Brain microvascular endothelial cell (primary cell): ENCODE data around the gene ARRB2.

Source experiments
- DNase-seq: peaks from one replicate; pipeline ENCODE4 v3.0.0-alpha.2; 2020
- H3K27ac ChIP-seq: fragments of 250-450 bp; sonication (Bioruptor Pico); 2 replicates; pipeline ENCODE4 v1.5.1; 2020; ENCODE audit warnings: mild to moderate bottlenecking, moderate library complexity
- H3K27me3 ChIP-seq: fragments of 250-450 bp; sonication (Bioruptor Pico); replicated peaks from 2 replicates; pipeline ENCODE4 v1.5.1; 2020; ENCODE audit warnings: mild to moderate bottlenecking
- H3K36me3 ChIP-seq: fragments of 250-450 bp; sonication (Bioruptor Pico); replicated peaks from 2 replicates; pipeline ENCODE4 v1.5.1; 2020; ENCODE audit warnings: mild to moderate bottlenecking
- H3K4me3 ChIP-seq: 2 replicates; pipeline ENCODE4 v1.5.1; 2011; ENCODE audit warnings: low read depth, mild to moderate bottlenecking, control low read depth, low read length, moderate library complexity
- CTCF ChIP-seq: IDR thresholded peaks from 2 replicates; pipeline ENCODE4 v1.5.1; 2011; ENCODE audit warnings: low read depth, mild to moderate bottlenecking, moderate library complexity, low read length, control low read depth, inconsistent platforms; ENCODE audit errors: missing control alignments
- in situ Hi-C: cut with HindIII; loops from 2 replicates; pipeline ENCODE4 v1.10.0; 2017; ENCODE audit warnings: low sequenced_read_pairs, low pct_ligation_motif_present

ARRB2 gene

DNA sequence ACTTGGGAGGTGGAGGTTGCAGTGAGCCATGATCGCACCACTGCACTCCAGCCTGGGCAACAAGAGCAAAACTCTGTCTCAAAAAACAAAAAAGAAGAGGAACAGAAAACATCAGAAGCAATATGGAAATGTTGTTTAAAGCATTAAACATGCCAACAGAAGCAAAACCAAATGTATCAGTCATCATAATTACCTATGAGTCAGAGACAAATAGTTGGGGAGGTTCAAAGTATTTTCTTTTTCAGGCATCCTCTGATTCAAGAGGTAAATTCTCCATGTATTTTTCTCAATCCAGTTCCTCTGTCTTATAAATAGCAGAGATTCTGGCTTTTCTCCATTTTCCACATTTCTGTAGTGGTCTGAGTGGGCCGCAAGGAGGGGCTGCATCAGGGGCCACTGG lies 59.2 kb downstream of the ARRB2 start:
- no peak for DNase-seq
- Histone ChIP-seq H3K4me3 (no peak overlapping the region), H3K36me3 (no peaks in the 10 kb centered on the region), H3K27me3 (peaks cover 4% of the 10 kb centered on the region), H3K27ac (no peak overlapping the region)
- in situ Hi-C loops: no loop called here
- no peak for TF ChIP-seq CTCF
